ENCODE measurements around the gene FMN1. TPM values are rescaled to one million over a fixed set of nuclear protein-coding genes. Genes with fewer than 3 reads are reported as not detected.

FMN1 gene
- total and polyA plus RNA-seq, 3 donors from 2014 or later, result 17.7 to 53.7 (median 47.4) TPM

DNA sequence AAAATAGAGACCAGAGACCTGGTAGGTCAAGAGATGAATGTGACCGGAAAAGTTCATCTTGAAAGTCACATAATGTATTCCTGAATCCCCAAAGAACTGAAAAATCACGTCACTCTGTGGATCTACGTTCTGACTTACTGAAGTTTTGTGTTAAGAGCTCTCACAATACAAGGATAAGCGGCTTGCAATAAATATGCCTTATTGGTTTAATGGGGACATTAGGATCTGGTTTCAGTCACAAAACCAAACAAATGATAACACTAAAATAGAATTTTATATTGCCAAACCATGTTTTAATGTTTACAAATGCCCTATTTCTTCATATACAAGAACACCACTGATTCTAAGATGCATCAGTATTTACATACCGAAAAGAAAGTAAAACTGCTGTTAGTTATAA, 164.2 kb downstream of the FMN1 start:
- H3K4me3 ChIP-seq, result no peak overlapping the region
- intact Hi-C loops (cut with DNase I; ENCODE audit: low total_unique reads), result no loop called here
- no peaks in the 10 kb centered on the region for H3K36me3 ChIP-seq (ENCODE audit: low read depth, missing control alignments)
- TF ChIP-seq POLR2A (IDR thresholded peaks at IDR 0.05), result no peak
- TF ChIP-seq, protein P1, sequence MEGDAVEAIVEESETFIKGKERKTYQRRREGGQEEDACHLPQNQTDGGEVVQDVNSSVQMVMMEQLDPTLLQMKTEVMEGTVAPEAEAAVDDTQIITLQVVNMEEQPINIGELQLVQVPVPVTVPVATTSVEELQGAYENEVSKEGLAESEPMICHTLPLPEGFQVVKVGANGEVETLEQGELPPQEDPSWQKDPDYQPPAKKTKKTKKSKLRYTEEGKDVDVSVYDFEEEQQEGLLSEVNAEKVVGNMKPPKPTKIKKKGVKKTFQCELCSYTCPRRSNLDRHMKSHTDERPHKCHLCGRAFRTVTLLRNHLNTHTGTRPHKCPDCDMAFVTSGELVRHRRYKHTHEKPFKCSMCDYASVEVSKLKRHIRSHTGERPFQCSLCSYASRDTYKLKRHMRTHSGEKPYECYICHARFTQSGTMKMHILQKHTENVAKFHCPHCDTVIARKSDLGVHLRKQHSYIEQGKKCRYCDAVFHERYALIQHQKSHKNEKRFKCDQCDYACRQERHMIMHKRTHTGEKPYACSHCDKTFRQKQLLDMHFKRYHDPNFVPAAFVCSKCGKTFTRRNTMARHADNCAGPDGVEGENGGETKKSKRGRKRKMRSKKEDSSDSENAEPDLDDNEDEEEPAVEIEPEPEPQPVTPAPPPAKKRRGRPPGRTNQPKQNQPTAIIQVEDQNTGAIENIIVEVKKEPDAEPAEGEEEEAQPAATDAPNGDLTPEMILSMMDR (IDR thresholded peaks at IDR 0.05), result no peak
- 92 to 93% methylated on average over 5 of the region's 5 CpGs for WGBS, 2 donors
- no peaks in the 10 kb centered on the region for H3K9me3 ChIP-seq
- H3K4me1 ChIP-seq, result no peaks in the 10 kb centered on the region
- DNase-seq, result no peak
- H3K27ac ChIP-seq, result no peak overlapping the region
- no peaks in the 10 kb centered on the region for H3K27me3 ChIP-seq

DNA sequence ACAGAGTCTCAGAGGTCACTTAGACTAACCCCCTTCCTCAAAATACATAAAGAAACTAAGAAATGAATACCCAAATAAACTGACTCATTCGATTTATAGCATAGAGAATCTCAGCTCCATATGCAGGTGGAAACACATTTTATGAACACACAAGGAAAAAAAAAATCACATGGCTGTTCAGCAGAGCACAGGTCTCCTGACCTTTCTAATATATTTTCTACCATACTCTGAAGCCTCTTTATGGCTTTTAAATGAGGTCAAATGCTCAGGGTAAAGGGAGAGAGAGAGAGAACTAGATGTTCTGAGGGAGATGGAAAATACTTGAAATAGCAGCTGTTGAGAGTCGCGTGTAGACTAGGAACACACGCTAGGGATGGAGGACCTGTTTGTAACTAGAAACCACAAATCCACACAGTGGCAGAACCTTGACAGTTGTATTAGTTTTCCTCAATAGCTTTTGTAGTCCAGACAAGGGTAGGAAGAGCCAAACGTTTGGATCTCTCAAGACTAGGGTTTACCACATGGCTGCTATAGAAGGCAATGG, 165.3 kb downstream of the FMN1 start:
- Histone ChIP-seq H3K4me3 (no peak overlapping the region), H3K27me3 (no peaks in the 10 kb centered on the region), H3K36me3 (ENCODE audit: low read depth, missing control alignments) (no peaks in the 10 kb centered on the region), H3K4me1 (no peaks in the 10 kb centered on the region), H3K27ac (no peak overlapping the region), H3K9me3 (no peaks in the 10 kb centered on the region)
- WGBS, 2 donors, result 43 to 50% methylated on average over 5 of the region's 5 CpGs
- TF ChIP-seq POLR2A (IDR thresholded peaks at IDR 0.05), result no peak
- TF ChIP-seq, protein P1 (IDR thresholded peaks at IDR 0.05), result no peak
- intact Hi-C loops (cut with DNase I; ENCODE audit: low total_unique reads), result no loop called here
- no peak for DNase-seq

DNA sequence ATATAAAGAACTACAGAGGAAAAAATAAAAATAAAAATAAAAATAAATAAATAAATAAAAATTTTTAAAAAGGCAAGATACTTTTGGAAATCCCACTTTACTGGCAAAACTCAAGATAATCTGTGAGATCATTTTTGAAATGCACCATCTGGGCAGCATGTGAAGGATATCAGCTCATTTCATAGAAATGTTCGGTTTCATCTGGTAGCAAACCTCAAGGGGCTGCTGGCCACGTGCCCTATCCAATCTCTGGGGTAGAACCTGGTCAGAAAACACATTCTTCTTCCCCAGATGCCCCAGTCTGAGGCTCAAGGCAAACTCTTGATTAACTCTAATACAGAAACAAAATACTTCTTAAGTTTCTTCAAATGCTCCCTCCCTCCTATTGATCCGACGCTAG, 166.0 kb downstream of the FMN1 start:
- TF ChIP-seq, protein P1 (IDR thresholded peaks at IDR 0.05), result no peak
- TF ChIP-seq POLR2A (IDR thresholded peaks at IDR 0.05), result no peak
- Histone ChIP-seq H3K36me3 (ENCODE audit: low read depth, missing control alignments) (no peaks in the 10 kb centered on the region), H3K27ac (no peak overlapping the region), H3K27me3 (no peaks in the 10 kb centered on the region), H3K9me3 (no peaks in the 10 kb centered on the region), H3K4me1 (no peaks in the 10 kb centered on the region), H3K4me3 (no peak overlapping the region)
- no peak for DNase-seq
- intact Hi-C loops (cut with DNase I; ENCODE audit: low total_unique reads), result no loop called here
- WGBS, 2 donors, result 73 to 78% methylated on average over 4 of the region's 4 CpGs

DNA sequence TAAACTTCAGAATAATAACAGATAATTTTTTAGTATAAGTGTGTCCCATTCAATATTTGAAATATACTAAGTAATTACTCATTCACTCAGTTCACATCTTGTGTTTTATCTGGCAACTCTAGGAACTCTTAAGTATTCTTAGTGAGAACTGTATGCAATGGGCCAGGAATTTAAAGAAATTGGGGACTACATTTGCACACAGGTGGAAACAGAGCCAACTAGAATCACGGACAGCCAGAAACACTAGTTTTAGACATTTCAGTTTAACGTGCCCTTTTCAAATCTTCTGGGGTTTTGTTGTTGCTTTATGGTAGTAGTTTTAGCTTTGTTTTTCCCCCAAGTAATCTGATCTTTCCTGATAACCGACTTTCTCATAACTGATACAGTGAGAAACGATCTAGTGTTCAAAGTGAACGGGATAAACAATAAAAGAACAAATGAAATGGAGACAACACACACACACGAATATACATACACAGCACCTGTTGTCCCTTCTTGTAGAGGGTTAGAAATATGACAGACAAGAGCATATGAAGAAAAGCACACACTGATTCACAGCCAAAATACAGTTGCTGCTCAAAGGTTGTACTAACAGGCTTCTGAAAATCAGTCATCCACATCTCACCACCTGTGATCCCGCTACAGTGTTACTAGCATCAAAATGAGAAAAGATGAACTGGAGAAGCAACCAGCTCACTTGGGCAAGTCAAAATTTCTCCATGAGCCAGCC, 167.0 kb downstream of the FMN1 start:
- Histone ChIP-seq H3K27me3 (no peaks in the 10 kb centered on the region), H3K4me1 (no peaks in the 10 kb centered on the region), H3K9me3 (no peaks in the 10 kb centered on the region), H3K4me3 (no peak overlapping the region), H3K27ac (no peak overlapping the region), H3K36me3 (ENCODE audit: low read depth, missing control alignments) (no peaks in the 10 kb centered on the region)
- intact Hi-C loops (cut with DNase I; ENCODE audit: low total_unique reads), result no loop called here
- DNase-seq, result no peak
- WGBS, 2 donors, result 72 to 74% methylated on average over 7 of the region's 7 CpGs
- TF ChIP-seq, protein P1 (IDR thresholded peaks at IDR 0.05), result no peak
- no peak for TF ChIP-seq POLR2A (IDR thresholded peaks at IDR 0.05)

DNA sequence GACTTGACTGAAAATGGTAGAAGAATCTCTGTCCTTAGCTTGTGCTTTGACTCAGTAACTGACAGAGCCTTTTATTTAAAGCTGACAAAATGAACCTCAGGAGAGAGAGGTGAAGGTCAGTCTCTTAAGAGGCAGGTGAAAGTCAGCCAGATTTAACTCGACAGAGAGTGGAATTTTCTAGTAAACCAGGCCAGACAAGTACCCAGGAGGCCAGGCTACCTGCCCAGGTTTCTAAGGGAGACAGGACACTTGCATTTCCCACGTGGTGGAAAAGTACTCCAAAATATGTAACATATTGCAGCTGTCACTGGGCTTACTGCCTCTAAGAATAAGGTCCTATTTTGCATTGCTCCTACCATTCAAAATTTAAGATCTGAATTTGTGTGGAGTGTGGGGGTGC, 167.9 kb downstream of the FMN1 start:
- no peak for DNase-seq
- WGBS, 2 donors, result 20 to 35% methylated on average over 2 of the region's 2 CpGs

More for the DNA sequence above, 167.9 kb downstream of the FMN1 start:
- no peaks in the 10 kb centered on the region for H3K4me1 ChIP-seq
- no peaks in the 10 kb centered on the region for H3K9me3 ChIP-seq
- no peak overlapping the region for H3K27ac ChIP-seq
- TF ChIP-seq POLR2A (IDR thresholded peaks at IDR 0.05), result no peak
- TF ChIP-seq, protein P1 (IDR thresholded peaks at IDR 0.05), result no peak
- intact Hi-C loops (cut with DNase I; ENCODE audit: low total_unique reads), result no loop called here
- no peak overlapping the region for H3K4me3 ChIP-seq
- no peaks in the 10 kb centered on the region for H3K36me3 ChIP-seq (ENCODE audit: low read depth, missing control alignments)
- no peaks in the 10 kb centered on the region for H3K27me3 ChIP-seq

Measured in testis (tissue), 3 donors.